ENCODE data around the gene TCP11. TPM values are rescaled to one million over a fixed set of nuclear protein-coding genes. Genes with fewer than 3 reads are reported as not detected.

Gene TCP11
- total RNA-seq, 1 experiment from 2014 or later, result not detected

GRCh38 chr6:35176301-35177024 lies 35.3 kb upstream of the TCP11 start:
- DNase-seq (ENCODE audit: low read depth, low spot score), result no peak
- intact Hi-C loops (cut with micrococcal nuclease; ENCODE audit: unreplicated experiment) (no loop called here), in situ Hi-C loops (cut with HindIII; ENCODE audit: low pct_unique_long_range_greater_than_20kb, low sequenced_read_pairs) (no loop called here)
- no peak overlapping the region for H3K4me3 ChIP-seq (ENCODE audit: low read depth in 2 of 2, low read length in 2 of 2)
- TF ChIP-seq TCF7L2 (IDR thresholded peaks at IDR 0.05; ENCODE audit: low read depth, low read length) (no peak), CTCF (IDR thresholded peaks at IDR 0.05) (no peak), SIN3A (IDR thresholded peaks at IDR 0.05; ENCODE audit: borderline replicate concordance, insufficient read depth, low read depth, low read length) (no peak), REST (IDR thresholded peaks at IDR 0.05; ENCODE audit: insufficient read depth in 1 of 2, low read depth in 2 of 2, low read length in 1 of 2) (no peak), POLR2AphosphoS5 (IDR thresholded peaks at IDR 0.05; ENCODE audit: low read depth, low read length) (no peak)
- no peak overlapping the region for H3K27ac ChIP-seq (ENCODE audit: low read length)
- H3K4me1 ChIP-seq (ENCODE audit: control insufficient read depth, insufficient read depth, low read length), result peaks cover 2% of the 10 kb centered on the region; the same call in 1 of the 2 replicates
- no TSS peak for BruUV-seq (replicated peaks)
- H3K27me3 ChIP-seq (ENCODE audit: control insufficient read depth, insufficient read depth, low read length), result no peaks in the 10 kb centered on the region
- CTCF ChIA-PET, result no interaction called here
- H3K9me3 ChIP-seq (ENCODE audit: control insufficient read depth, insufficient read depth, low read depth, low read length), result no peaks in the 10 kb centered on the region
- no peaks in the 10 kb centered on the region for H3K36me3 ChIP-seq (ENCODE audit: control insufficient read depth, insufficient read depth, low read length)
- POLR2A ChIA-PET, result no interaction called here
- no peak for ATAC-seq

- no peaks in the 10 kb centered on the region for H3K4me1 ChIP-seq (ENCODE audit: control insufficient read depth, insufficient read depth, low read length)
- ATAC-seq (no peak), DNase-seq (ENCODE audit: low read depth, low spot score) (no peak)
- ChIA-PET POLR2A (interaction anchor here (0.5 kb wide), 1 partner anchor 380 kb away, joined by 3 read pairs; no protein-coding TSS in a partner anchor), CTCF (interaction anchor here (0.5 kb wide), 1 partner anchor 36 kb away, joined by 6 read pairs; no protein-coding TSS in a partner anchor)
- H3K4me3 ChIP-seq (ENCODE audit: low read depth in 2 of 2, low read length in 2 of 2), result no peak overlapping the region
- no peak for TF ChIP-seq REST (IDR thresholded peaks at IDR 0.05; ENCODE audit: insufficient read depth in 1 of 2, low read depth in 2 of 2, low read length in 1 of 2)
- TF ChIP-seq POLR2AphosphoS5 (IDR thresholded peaks at IDR 0.05; ENCODE audit: low read depth, low read length), result no peak
- TF ChIP-seq SIN3A (IDR thresholded peaks at IDR 0.05; ENCODE audit: borderline replicate concordance, insufficient read depth, low read depth, low read length), result no peak
- TF ChIP-seq TCF7L2 (IDR thresholded peaks at IDR 0.05; ENCODE audit: low read depth, low read length), result no peak
- TF ChIP-seq CTCF (IDR thresholded peaks at IDR 0.05), result no peak
- no TSS peak for BruUV-seq (replicated peaks)
- H3K9me3 ChIP-seq (ENCODE audit: control insufficient read depth, insufficient read depth, low read depth, low read length), result no peaks in the 10 kb centered on the region
- no peaks in the 10 kb centered on the region for H3K27me3 ChIP-seq (ENCODE audit: control insufficient read depth, insufficient read depth, low read length)
- in situ Hi-C loops (cut with HindIII; ENCODE audit: low pct_unique_long_range_greater_than_20kb, low sequenced_read_pairs) (no loop called here), intact Hi-C loops (cut with micrococcal nuclease; ENCODE audit: unreplicated experiment) (no loop called here)
- no peak overlapping the region for H3K27ac ChIP-seq (ENCODE audit: low read length)
- H3K36me3 ChIP-seq (ENCODE audit: control insufficient read depth, insufficient read depth, low read length), result no peaks in the 10 kb centered on the region
These were observed 33.4 kb upstream of the TCP11 start for GRCh38 chr6:35174501-35174900.
